ENCODE results near the gene RCAN2.

GRCh38 chr6:46302176-46302575 lies 189.1 kb downstream of the RCAN2 start:
- TF ChIP-seq POLR2AphosphoS5 (IDR thresholded peaks at IDR 0.05; ENCODE audit: insufficient read depth, low read depth, low read length) (no peak), POLR2A (IDR thresholded peaks at IDR 0.05; ENCODE audit: low read depth, low read length) (no peak), CTCF (IDR thresholded peaks at IDR 0.05; ENCODE audit: extremely low read depth in 1 of 2, insufficient read depth in 1 of 2, low read depth in 1 of 2, low read length in 2 of 2) (no peak), MAX (IDR thresholded peaks at IDR 0.05; ENCODE audit: insufficient read depth, insufficient read length) (no peak), EZH2 (IDR thresholded peaks at IDR 0.05; ENCODE audit: borderline replicate concordance, low read depth, low read length, severe bottlenecking) (no peak), MYC (IDR thresholded peaks at IDR 0.05; ENCODE audit: low read depth, low read length) (no peak), JUN (IDR thresholded peaks at IDR 0.05; ENCODE audit: borderline replicate concordance, insufficient read depth, insufficient read length, low read depth) (no peak), FOS (IDR thresholded peaks at IDR 0.05; ENCODE audit: borderline replicate concordance, insufficient read depth, low read length) (no peak)
